HG03521 (cell line): ENCODE results near the gene PKHD1.

Source experiments
- ATAC-seq: cut with Tn5 transposase; IDR thresholded peaks from one replicate; pipeline ENCODE4 v1.9.1; 2021; ENCODE audit warnings: mild to moderate bottlenecking, moderate library complexity; ENCODE audit not compliant: unreplicated experiment

PKHD1 gene, protein sequence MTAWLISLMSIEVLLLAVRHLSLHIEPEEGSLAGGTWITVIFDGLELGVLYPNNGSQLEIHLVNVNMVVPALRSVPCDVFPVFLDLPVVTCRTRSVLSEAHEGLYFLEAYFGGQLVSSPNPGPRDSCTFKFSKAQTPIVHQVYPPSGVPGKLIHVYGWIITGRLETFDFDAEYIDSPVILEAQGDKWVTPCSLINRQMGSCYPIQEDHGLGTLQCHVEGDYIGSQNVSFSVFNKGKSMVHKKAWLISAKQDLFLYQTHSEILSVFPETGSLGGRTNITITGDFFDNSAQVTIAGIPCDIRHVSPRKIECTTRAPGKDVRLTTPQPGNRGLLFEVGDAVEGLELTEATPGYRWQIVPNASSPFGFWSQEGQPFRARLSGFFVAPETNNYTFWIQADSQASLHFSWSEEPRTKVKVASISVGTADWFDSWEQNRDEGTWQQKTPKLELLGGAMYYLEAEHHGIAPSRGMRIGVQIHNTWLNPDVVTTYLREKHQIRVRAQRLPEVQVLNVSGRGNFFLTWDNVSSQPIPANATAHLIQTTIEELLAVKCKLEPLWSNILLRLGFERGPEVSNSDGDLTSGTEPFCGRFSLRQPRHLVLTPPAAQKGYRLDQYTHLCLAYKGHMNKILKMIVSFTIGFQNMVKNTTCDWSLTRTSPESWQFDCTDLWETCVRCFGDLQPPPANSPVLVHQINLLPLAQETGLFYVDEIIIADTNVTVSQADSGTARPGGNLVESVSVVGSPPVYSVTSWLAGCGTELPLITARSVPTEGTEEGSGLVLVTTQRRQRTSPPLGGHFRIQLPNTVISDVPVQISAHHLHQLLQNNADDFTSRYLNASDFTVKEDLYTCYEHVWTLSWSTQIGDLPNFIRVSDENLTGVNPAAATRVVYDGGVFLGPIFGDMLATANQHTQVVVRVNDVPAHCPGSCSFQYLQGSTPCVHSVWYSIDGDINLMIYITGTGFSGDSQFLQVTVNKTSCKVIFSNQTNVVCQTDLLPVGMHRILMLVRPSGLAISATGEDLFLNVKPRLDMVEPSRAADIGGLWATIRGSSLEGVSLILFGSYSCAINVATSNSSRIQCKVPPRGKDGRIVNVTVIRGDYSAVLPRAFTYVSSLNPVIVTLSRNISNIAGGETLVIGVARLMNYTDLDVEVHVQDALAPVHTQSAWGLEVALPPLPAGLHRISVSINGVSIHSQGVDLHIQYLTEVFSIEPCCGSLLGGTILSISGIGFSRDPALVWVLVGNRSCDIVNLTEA (N-terminal part only)

GRCh38 chr6:52087498-52087999 is at the start of gene PKHD1:
PKHD1 (minus strand) TSS chr6:52087613; CDS start chr6:52084933, 2,680 bp downstream.
- ATAC-seq: no peak

- ATAC-seq: no peak
Measured at GRCh38 chr6:52136934-52137467, 49.6 kb upstream of the PKHD1 start.

- ATAC-seq: no peak
Measured at GRCh38 chr6:52136055-52136454, 48.6 kb upstream of the PKHD1 start.

GRCh38 chr6:52135217-52135616 is 47.8 kb upstream of the PKHD1 start:
- ATAC-seq: no peak

DNA sequence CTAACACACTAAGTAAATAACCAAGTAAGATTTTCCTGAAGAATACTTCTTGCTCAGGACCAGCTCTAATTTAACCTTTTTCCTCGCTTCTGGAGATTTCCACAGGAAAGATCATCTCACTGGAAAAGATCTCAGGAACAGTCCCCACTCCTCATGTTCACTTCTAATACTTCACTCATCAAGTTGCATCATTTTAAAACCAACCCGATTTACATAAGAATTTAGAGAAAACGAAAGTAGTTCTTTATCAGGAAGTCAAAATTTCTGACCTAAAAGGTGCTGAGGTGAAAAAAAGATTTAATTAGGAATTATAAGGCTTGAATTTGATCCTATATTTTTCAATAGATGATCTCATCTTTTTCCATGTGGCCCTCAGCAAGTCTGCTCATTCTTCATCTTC is 46.6 kb upstream of the PKHD1 start:
- no peak for ATAC-seq

DNA sequence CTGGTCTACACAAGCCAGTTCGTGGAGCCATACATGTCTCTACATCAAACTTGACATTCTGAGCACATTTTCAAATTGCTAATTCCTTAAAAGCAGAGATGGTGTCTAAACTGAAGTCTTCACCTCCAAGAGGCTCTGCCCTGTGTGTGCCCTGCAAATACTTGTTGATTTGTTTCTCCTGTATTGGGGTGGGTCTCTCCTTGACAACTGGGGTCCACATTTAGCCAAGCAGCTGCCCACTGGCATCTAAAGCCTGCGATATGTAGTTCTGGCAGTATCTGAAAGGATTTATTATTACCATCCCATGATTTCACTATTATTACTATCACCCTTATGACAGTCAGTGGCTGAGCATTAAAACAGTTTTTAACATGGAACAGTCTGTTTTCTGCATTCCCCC is 45.9 kb upstream of the PKHD1 start:
- ATAC-seq: no peak

- ATAC-seq: no peak
Measured at GRCh38 chr6:52132292-52132691, 44.9 kb upstream of the PKHD1 start.

GRCh38 chr6:52130440-52130839 is 43.0 kb upstream of the PKHD1 start:
- ATAC-seq: no peak

DNA sequence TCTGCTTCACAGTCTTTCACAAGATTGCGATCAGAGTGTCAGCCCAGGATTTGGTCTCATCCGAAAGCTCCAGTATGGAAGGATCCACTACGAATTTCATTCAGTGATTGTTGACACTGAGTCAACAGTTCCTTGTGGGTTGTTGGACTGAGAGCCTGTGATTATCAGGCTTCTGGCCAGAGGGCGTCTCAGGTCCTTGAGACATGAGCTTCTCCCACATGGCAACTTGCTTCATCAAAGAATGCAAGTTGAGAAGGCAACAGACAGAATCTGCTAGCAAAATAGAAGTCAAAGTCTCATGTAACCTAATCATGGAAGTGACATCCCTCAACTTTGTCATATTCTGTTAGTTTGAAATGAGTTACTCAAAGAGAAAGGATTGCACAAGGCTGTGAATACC is 40.5 kb upstream of the PKHD1 start:
- ATAC-seq: no peak

- ATAC-seq: no peak
Measured at GRCh38 chr6:52126231-52126630, 38.8 kb upstream of the PKHD1 start.

DNA sequence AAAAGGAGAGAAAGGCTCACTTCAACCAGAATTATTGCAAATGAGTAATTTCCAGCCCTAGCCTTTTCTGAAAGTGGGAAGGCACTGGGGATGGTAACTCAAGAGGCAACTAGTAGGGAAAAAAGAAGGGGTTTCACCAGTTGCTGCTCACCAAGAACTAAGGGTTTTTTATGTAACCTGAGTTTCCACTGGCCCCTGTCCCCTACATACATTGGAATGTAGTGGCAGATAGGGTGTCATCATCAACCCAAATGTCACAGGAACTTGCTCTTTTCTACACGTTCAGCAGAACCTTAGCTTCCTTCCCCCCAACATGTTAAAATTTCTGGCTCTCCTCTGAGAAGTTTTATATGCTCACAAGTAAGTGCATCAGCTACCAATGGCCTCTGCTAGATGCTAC is 38.2 kb upstream of the PKHD1 start:
- ATAC-seq: no peak

- ATAC-seq: no peak
Measured at GRCh38 chr6:52125139-52125538, 37.7 kb upstream of the PKHD1 start.

DNA sequence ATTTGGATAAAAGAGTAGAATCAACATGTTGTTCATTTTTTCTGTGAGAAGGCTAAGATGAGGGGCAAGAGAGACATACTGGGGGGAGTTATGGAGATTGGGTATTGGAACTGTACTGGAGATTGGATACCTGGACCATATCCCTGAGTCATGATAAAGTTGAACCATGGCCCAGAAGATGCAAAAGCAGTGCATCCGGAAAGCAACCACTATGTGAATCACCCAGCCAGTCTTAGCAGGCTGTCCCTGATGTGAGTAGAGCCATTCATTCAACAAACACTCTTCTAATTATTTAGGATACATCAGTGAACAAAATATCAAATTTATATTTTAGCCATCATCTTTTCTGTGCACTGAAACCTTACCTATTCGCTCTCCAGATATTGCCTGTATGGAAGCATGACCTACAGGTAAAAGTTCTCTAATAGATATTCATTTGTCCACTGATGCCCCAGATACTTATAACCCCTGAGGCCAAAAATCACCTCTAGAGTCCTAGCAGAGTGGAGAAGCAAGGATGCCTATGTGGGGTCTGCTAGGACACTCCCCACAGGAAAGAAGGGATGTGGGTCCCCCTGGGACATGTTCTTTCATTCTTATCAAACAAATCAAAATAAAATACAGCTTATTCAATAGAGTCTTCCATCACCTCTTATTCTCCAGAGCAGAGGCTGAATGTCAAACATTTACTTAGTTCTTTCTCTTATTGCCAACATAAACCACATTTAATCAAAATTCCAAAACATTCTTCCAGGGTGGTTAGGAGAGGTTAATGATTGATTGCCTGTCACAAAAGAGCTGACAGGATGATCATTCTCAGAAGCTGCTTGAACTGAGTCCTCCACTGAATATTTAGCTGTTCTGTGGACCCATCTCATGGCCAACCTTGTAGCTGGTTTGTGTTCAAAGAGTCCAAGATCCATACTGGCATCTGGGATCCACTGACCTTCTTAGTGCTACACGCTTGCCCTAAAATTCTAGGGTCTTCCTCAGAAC is 37.0 kb upstream of the PKHD1 start:
- no peak for ATAC-seq

DNA sequence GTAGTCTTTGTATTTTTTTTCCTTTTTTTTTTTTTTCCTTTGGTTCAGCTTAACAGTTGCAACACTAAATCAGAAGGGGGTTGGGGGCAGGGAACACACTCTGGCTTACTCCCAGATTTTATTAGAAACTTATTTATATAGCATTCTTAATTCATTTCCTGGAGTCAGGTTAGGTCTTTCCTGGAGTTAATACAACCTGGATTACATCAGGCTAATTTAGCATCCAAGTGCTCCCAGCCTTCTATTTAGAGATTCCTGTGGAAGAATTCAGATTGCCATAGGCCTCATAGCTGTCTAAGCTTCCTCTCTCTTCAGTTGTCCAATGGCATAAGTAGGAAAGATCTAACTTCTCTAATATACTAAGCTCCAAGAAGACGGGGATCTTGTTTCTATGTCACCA is 35.8 kb upstream of the PKHD1 start:
- ATAC-seq: no peak

- no peak for ATAC-seq
Measured at GRCh38 chr6:52117352-52117751, 29.9 kb upstream of the PKHD1 start.

DNA sequence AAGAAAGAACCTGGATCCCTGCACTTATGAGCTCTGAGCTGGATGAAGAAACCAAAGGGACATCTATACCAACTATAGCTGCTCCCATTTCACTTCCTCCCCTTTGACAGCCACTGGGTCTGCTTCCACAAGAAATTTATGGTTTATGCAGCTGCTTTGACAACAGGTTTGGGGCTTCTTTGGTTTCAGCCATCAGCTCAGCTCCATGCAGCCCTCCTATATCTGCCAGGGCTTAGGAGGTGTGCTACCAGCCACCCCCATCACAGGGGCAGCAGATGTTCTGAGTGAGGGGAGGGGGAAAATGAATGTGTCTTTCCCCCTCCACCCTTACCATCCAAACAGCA is 29.2 kb upstream of the PKHD1 start:
- ATAC-seq: no peak

GRCh38 chr6:52115891-52116604 is 28.6 kb upstream of the PKHD1 start:
- ATAC-seq: no peak

DNA sequence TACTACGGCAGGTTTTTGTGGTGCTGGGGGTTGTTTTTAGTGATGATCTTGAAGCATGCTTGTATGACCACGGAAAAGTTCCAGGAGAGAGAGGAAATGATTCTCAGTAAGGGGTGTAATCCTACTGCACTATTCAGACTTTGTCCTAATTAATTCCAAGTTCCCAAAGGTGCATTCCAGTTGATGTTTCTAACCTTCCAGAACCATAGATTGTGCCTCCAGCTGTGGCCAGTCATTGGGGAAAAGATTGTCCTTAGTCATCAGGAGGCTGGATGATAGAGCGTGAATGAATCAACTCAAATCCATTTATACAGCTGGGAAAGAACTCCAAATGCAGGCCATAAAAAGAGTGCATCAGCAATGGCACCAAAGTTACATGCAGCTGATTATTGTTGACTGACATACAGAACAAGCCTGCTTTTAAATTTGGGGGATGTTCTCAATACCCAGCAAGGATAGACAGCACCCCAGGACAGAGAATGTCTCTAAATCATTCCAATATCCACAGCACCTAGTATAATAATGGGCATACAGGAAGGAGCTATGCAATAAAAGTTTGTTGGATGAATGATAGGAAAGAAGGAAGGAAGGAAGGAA is 27.8 kb upstream of the PKHD1 start:
- ATAC-seq: no peak

- ATAC-seq: no peak
Measured at GRCh38 chr6:52109171-52109571, 21.8 kb upstream of the PKHD1 start.
